ENCODE data around the gene ZNF678. TPM values are rescaled to one million over a fixed set of nuclear protein-coding genes. Genes with fewer than 3 reads are reported as not detected.
A peak's percentile ranks its signal among the peaks of the same experiment; 100 is the strongest.

ZNF678 gene
- total and polyA plus RNA-seq, 9 of the 15 experiments (the other 6 are each of a cell fraction or from before 2014, with no cell fraction given): 3.0 to 16.8 (median 8.0) TPM

DNA sequence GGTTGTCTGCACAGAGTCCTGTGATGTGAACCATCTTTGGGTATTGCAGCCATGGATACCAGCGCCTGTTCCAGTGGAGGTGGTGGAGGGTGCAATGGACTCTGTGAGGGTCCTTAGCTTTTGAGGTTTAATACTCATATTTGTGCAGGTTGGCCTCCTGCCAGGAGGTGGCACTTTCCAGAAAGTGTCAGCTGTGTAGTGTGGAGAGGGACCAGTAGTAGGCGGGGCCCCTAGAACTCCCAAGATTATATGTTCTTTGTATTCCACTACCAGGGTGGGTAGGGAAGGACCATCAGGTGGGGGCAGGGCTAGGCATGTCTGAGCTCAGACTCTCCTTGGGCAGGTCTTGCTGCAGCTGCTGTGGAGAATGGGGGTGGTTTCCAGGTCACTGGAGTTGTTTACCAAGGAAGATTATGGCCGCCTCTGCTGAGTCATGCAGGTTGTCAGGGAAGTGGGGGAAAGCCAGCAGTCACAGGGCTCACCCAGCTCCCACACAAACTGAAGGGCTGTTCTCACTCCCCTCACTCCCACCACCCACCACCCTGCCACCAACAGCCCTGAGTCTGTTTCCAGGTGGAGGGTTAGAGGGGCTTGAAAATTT, 31.2 kb upstream of the ZNF678 start (continued):
- 0 out of 2 replicates have a peak, but pooled peaks have one; percentile 42 for TF ChIP-seq SPI1 (IDR thresholded peaks at IDR 0.05; ENCODE audit: borderline replicate concordance, low read depth, low read length)
- TF ChIP-seq POU5F1 (IDR thresholded peaks at IDR 0.05; ENCODE audit: borderline replicate concordance, low read depth, low read length, partially characterized antibody): no peak
- peak; percentile 52; the same call in 1 of the 2 replicates for TF ChIP-seq ATF7 (IDR thresholded peaks at IDR 0.05)
- no peak for TF ChIP-seq ZNF133 (CRISPR knock-in tag; IDR thresholded peaks at IDR 0.05)
- TF ChIP-seq NFE2L1 (tag; IDR thresholded peaks at IDR 0.05; ENCODE audit: borderline replicate concordance, low read depth): peak; percentile 67
- no peak for TF ChIP-seq ZBED1 (IDR thresholded peaks at IDR 0.05)
- no peak for TF ChIP-seq CHD2 (IDR thresholded peaks at IDR 0.05; ENCODE audit: low read depth, low read length)

- H3K9ac ChIP-seq (ENCODE audit: insufficient read depth in 1 of 2, low read depth in 2 of 2, low read length in 2 of 2): no peak overlapping the region
- DNase-seq (ENCODE audit: extremely low read depth in 1 of 4, low spot score in 3 of 4) (no peak), FAIRE-seq (no peak), ATAC-seq (no peak; the same call in 1 of the 3 replicates)
- no peaks in the 10 kb centered on the region for H3K36me3 ChIP-seq (ENCODE audit: control insufficient read depth, insufficient read depth, low read length)
- H2AFZ ChIP-seq (ENCODE audit: low read depth, low read length): no peak overlapping the region
- no peaks in the 10 kb centered on the region for H3K27me3 ChIP-seq (ENCODE audit: control insufficient read depth in 2 of 2, insufficient read depth in 2 of 2, low read length in 2 of 2)
- ChIA-PET CTCF (ENCODE audit: low intra/inter-chr PET ratio) (no interaction called here), POLR2A (interaction anchor here (0.7 to 1.1 kb wide), 2 partner anchors 9 to 31 kb away, joined by 3 to 7 read pairs; no protein-coding TSS in a partner anchor)
- H3K27ac ChIP-seq (ENCODE audit: extremely low read depth, low read depth, low read length): no peak overlapping the region
- H3K4me2 ChIP-seq (ENCODE audit: insufficient read depth, low read length): no peak overlapping the region
- H4K20me1 ChIP-seq (replicated peaks; ENCODE audit: control insufficient read depth, insufficient read depth, low read length): no peaks in the 10 kb centered on the region
- no peaks in the 10 kb centered on the region; the same call in 1 of the 2 replicates for H3K9me3 ChIP-seq (replicated peaks; ENCODE audit: control insufficient read depth, insufficient read depth, low read depth, low read length)
- in situ Hi-C loops (cut with MboI) (no loop called here), intact Hi-C loops (cut with micrococcal nuclease) (no loop called here)
- WGBS (ENCODE audit: insufficient coverage, low coverage, missing lambda C conversion rate): 5% methylated on average over 5 of the region's 5 CpGs
- TF ChIP-seq BACH1 (tag; IDR thresholded peaks at IDR 0.05) (no peak), ZNF644 (tag; IDR thresholded peaks at IDR 0.05; ENCODE audit: low read depth) (no peak)
- TF ChIP-seq, protein P1, sequence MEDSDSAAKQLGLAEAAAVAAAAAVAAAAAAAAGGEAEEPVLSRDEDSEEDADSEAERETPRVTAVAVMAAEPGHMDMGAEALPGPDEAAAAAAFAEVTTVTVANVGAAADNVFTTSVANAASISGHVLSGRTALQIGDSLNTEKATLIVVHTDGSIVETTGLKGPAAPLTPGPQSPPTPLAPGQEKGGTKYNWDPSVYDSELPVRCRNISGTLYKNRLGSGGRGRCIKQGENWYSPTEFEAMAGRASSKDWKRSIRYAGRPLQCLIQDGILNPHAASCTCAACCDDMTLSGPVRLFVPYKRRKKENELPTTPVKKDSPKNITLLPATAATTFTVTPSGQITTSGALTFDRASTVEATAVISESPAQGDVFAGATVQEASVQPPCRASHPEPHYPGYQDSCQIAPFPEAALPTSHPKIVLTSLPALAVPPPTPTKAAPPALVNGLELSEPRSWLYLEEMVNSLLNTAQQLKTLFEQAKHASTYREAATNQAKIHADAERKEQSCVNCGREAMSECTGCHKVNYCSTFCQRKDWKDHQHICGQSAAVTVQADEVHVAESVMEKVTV (CRISPR knock-in tag; IDR thresholded peaks at IDR 0.05): no peak
- no TSS peak for BruUV-seq (replicated peaks)
- H3K4me3 ChIP-seq: no peak overlapping the region
- H3K79me2 ChIP-seq (ENCODE audit: control insufficient read depth, insufficient read depth, low read length): no peaks in the 10 kb centered on the region
- no peaks in the 10 kb centered on the region for H3K9me1 ChIP-seq (ENCODE audit: control insufficient read depth, insufficient read depth, low read length)
- H3K4me1 ChIP-seq (replicated peaks in 1 of 2; ENCODE audit: control insufficient read depth in 2 of 2, insufficient read depth in 2 of 2, low read length in 2 of 2): peaks cover 0 to 12% of the 10 kb centered on the region in 2 experiments; a peak in 1 of 5 replicates
Measured at GRCh38 chr1:227540170-227541098, 22.9 kb upstream of the ZNF678 start.

All from K562 (cell line).